ENCODE data around the gene RNU6-9. TPM values are rescaled to one million over a fixed set of nuclear protein-coding genes. Genes with fewer than 3 reads are reported as not detected.

RNU6-9 gene
- total RNA-seq, 2 donors from 2014 or later = not detected

DNA sequence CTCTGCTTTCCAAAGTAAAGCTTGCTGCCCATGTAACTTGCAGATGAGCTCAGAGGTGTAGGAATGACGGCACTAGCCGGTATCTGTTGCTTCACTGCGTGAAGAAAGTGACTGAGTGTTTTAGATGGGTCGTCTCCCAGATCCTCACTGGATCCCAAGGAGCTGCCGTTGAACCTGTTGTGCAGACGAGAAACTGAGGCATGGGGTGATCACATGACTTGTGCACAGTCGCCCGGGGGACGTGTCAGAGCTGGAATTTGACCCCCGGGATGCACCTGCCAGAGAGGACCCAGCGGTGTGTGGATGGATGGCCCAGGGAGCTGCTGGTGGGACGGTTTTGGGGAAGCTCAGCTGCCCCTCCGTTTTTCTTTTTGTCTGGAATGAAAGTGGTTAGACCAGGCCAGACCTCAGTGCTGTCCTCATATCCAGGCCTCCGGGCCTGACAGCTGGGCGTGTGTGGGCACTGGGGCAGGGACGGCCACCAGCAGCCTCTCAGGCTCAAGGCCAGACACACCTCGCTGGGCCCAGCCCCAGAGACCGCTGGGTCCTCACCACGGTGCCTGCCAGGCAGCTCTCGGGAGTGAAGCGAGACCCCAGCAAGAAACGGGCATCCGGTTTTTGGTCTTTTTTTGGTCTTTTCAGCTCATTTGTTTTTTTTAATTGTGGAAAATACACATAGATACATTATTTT lies 45.1 kb downstream of the RNU6-9 start:
- ATAC-seq (no peak), DNase-seq (no peak)
- Mint-ChIP-seq H3K27ac (no peak overlapping the region), H3K36me3 (ENCODE audit: low read depth) (peaks cover 2% of the 10 kb centered on the region), H3K27me3 (no peaks in the 10 kb centered on the region), H3K4me1 (peaks cover 26% of the 10 kb centered on the region), H3K4me3 (no peak overlapping the region)
- no peaks in the 10 kb centered on the region for H3K9me3 ChIP-seq (ENCODE audit: control insufficient read depth, low read length, poor library complexity, severe bottlenecking)

DNA sequence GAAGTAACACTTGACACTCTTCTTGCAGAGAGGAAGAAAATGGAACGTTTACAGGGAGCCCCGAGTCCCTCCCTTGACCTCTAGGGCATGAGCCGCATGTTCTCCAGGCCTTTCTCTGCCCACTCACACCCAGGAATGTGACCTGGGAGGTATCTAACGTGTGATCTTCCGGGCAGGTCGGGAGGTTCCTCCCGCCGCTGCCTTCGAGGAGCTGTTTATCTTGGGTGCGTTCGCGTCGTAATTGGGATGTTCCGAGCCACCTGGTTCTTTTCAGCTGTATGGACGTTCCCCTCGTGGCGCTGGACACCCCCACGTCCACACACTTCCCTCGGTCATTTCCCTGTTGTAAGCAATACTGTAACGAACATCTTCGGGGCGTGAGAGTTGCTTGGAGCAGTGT lies 46.2 kb downstream of the RNU6-9 start:
- DNase-seq = no peak
- Mint-ChIP-seq H3K27ac (peak overlapping the region; percentile 84), H3K4me1 (peaks cover 23% of the 10 kb centered on the region), H3K36me3 (ENCODE audit: low read depth) (peaks cover 2% of the 10 kb centered on the region), H3K27me3 (no peaks in the 10 kb centered on the region), H3K4me3 (peak overlapping the region; percentile 43)
- no peaks in the 10 kb centered on the region for H3K9me3 ChIP-seq (ENCODE audit: control insufficient read depth, low read length, poor library complexity, severe bottlenecking)
- ATAC-seq = no peak

DNA sequence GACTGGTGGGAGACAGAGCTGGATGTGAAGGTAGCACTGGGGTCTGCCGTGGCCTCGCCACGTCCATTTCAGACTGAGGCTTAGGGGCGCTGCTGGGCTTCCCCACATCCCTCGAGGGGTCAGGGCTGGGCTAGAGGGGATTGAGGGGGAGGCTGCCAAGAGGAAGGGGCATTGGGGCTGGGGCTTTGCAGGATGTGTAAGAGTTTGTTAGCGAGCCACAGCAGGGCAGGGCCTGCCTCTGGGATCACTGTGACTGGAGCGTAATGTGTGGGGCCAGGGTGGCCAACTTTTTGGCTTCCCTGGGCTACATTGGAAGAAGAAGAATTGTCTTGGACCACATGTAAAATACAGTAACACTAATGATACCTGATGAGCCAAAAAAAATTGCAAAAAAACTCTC lies 46.6 kb downstream of the RNU6-9 start:
- Mint-ChIP-seq H3K36me3 (ENCODE audit: low read depth) (peaks cover 2% of the 10 kb centered on the region), H3K4me1 (peaks cover 23% of the 10 kb centered on the region), H3K27ac (peak overlapping the region; percentile 84), H3K4me3 (peak overlapping the region; percentile 88), H3K27me3 (no peaks in the 10 kb centered on the region)
- no peaks in the 10 kb centered on the region for H3K9me3 ChIP-seq (ENCODE audit: control insufficient read depth, low read length, poor library complexity, severe bottlenecking)
- DNase-seq = no peak
- ATAC-seq = no peak

DNA sequence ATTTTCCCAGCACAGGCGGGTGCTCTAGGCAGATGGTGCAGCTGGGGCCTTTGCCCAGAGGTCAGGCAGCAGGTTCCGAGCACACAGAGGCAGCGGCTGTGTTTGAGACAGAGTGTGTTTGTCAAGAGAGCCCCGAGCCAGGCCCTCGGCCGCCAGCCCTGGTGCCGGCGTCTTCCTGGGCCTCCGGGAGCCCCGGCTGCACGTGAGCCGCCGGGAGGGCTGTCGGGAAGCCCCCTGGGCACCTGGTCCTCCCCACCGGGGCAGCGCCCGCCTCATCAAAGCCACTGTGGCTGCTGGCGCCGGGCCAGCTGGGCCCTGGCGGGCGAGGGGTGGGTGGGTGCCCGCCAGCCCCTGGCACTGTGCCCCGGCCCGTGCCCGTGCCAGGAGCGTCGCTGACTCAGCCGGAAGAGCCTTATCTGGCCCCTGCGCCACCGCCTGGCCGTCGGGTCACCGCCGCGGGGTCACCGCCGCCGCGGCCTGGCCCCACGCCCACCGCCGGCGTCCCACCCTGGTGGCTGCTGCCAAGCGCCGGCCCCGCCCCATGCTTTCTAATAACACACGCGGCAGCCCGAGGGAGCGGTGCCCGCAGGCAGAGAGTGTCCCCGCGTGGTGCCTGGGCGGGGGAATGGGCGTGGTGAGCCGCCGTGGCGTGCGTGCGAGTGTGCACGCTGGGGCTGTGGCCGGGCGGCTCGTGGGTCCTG lies 47.5 kb downstream of the RNU6-9 start:
- Mint-ChIP-seq H3K27me3 (no peaks in the 10 kb centered on the region), H3K36me3 (ENCODE audit: low read depth) (peaks cover 2% of the 10 kb centered on the region), H3K27ac (no peak overlapping the region), H3K4me1 (peaks cover 23% of the 10 kb centered on the region), H3K4me3 (peak overlapping the region; percentile 88)
- peak; percentile 80 for ATAC-seq
- H3K9me3 ChIP-seq (ENCODE audit: control insufficient read depth, low read length, poor library complexity, severe bottlenecking) = no peaks in the 10 kb centered on the region
- peak; percentile 64 to 78 (median 73) for DNase-seq

DNA sequence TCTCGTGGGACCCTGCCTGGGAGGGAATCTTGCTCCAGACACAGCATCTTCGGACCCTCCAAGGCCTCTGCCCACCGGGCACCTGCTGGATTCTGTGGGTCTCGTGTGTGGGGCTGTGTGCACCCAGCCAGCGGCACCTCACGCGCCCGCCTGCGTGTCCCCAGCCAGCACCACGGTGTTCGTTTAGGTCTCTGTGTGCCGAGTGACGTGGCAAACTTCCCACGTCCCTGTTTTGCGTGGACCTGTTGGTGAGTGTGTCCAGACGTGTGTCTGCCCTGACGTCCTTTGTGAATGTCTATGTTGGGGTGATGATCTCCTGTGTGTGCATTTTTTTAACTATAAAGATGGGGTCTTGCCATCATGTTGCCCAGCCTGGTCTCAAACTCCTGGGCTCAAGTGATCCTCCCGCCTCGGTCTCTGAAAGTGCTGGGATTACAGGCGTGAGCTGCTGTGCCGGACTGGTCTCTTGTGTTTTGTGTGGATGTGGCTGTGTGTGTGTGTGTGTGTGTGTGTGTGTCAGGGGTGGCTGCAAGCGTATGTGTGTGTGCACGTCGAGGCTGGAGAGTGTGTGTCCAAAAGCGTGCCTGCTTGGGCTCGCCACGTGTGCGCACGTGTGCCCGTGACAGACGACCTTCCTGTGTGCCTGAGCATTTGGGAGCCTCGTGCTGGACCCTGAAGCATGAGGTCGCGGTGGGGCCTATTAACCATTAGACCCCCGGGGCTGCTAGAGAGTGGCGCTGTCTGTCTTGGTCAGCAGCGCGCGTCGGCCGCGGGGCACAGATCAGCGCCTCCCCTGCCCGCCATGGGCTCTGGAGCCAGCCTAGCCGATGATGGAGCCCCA lies 48.2 kb downstream of the RNU6-9 start:
- H3K9me3 ChIP-seq (ENCODE audit: control insufficient read depth, low read length, poor library complexity, severe bottlenecking) = no peaks in the 10 kb centered on the region
- Mint-ChIP-seq H3K27ac (peak overlapping the region; percentile 60), H3K4me1 (peaks cover 23% of the 10 kb centered on the region), H3K27me3 (no peaks in the 10 kb centered on the region), H3K4me3 (peak overlapping the region; percentile 82), H3K36me3 (ENCODE audit: low read depth) (peaks cover 2% of the 10 kb centered on the region)
- ATAC-seq (peak; percentile 5), DNase-seq (no peak)

DNA sequence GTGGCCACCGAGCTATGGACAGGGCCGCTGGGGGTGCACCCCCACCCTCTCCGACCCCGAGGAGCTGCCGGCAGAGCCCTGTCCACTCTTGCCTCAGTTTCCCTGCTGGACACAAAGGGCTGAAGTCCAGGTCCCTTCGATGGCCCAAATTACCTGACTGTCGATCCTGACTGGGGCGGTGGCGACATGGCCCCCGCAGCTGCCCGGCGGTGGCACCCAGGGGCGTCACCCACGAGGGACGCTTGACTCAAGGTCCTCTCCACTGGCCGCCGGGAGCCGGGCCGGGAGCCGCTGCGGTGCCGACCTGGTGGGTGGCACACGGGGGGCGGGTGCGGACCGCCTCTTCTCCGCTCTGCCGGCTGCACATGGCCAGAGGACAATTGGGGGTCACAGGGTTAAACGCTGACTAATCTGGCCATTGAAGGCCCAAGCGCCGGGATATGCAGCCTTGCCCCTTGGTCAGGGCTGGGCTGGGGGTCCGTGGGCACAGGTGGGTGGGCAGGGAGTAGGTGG lies 48.9 kb downstream of the RNU6-9 start:
- Mint-ChIP-seq H3K4me1 (peaks cover 20% of the 10 kb centered on the region), H3K36me3 (ENCODE audit: low read depth) (peaks cover 2% of the 10 kb centered on the region), H3K27ac (peak overlapping the region; percentile 60), H3K27me3 (no peaks in the 10 kb centered on the region), H3K4me3 (no peak overlapping the region)
- no peaks in the 10 kb centered on the region for H3K9me3 ChIP-seq (ENCODE audit: control insufficient read depth, low read length, poor library complexity, severe bottlenecking)
- DNase-seq = no peak
- ATAC-seq = no peak

Other genes starting within 250 kb of the RNU6-9 start
- 100 to 1,000 TPM; 105 to 126 TPM for gene RNF126, start 230.3 kb upstream of the RNU6-9 start, total RNA-seq
- 1 to 10 TPM; 1.3 to 2.0 TPM for gene FSTL3, start 217.1 kb upstream of the RNU6-9 start, total RNA-seq
- not detected for gene PRSS57, start 198.0 kb upstream of the RNU6-9 start, total RNA-seq
- gene PALM, start 184.5 kb upstream of the RNU6-9 start, total RNA-seq = not detected
- not detected for gene MISP, start 142.4 kb upstream of the RNU6-9 start, total RNA-seq
- gene PTBP1, start 96.0 kb upstream of the RNU6-9 start, total RNA-seq = 100 to 1,000 TPM; 334 to 341 TPM
- not detected for gene PLPPR3, start 71.5 kb upstream of the RNU6-9 start, total RNA-seq
- 1 to 10 TPM in 1 of 2 donors, under 1 TPM in 1; 0.90 to 1.2 TPM for gene AZU1, start 65.6 kb upstream of the RNU6-9 start, total RNA-seq
- gene PRTN3, start 52.5 kb upstream of the RNU6-9 start, total RNA-seq = not detected
- gene ELANE, start 41.2 kb upstream of the RNU6-9 start, total RNA-seq = not detected
- gene CFD, start 33.8 kb upstream of the RNU6-9 start, total RNA-seq = 1 to 10 TPM; 1.9 to 5.3 TPM
- 10 to 100 TPM; 59.6 to 71.3 TPM for gene MED16, start 297 bp upstream of the RNU6-9 start, total RNA-seq
- 100 to 1,000 TPM; 233 to 243 TPM for gene R3HDM4, start 19.7 kb downstream of the RNU6-9 start, total RNA-seq
- gene KISS1R, start 23.8 kb downstream of the RNU6-9 start, total RNA-seq = under 1 TPM; 0.94 to 0.99 TPM
- gene ARID3A, start 32.6 kb downstream of the RNU6-9 start, total RNA-seq = 10 to 100 TPM in 1 of 2 donors, 1 to 10 TPM in 1; 8.1 to 11.8 TPM
- gene WDR18, start 90.9 kb downstream of the RNU6-9 start, total RNA-seq = 10 to 100 TPM; 18.2 to 42.8 TPM
- gene GRIN3B, start 106.9 kb downstream of the RNU6-9 start, total RNA-seq = 1 to 10 TPM in 1 of 2 donors, not detected in 1; 1.8 TPM
- 100 to 1,000 TPM; 270 to 318 TPM for gene TMEM259, start 127.6 kb downstream of the RNU6-9 start, total RNA-seq
- not detected for gene RNU6-2, start 128.0 kb downstream of the RNU6-9 start, total RNA-seq
- 100 to 1,000 TPM; 263 to 301 TPM for gene CNN2, start 133.1 kb downstream of the RNU6-9 start, total RNA-seq
- gene ABCA7, start 146.6 kb downstream of the RNU6-9 start, total RNA-seq = 100 to 1,000 TPM; 107 to 112 TPM
- gene ARHGAP45, start 173.7 kb downstream of the RNU6-9 start, total RNA-seq = 100 to 1,000 TPM; 603 to 646 TPM
- gene POLR2E, start 201.9 kb downstream of the RNU6-9 start, total RNA-seq = 10 to 100 TPM; 63.8 to 81.4 TPM
- 100 to 1,000 TPM; 184 to 187 TPM for gene GPX4, start 210.5 kb downstream of the RNU6-9 start, total RNA-seq